Right lobe of liver (tissue), 4 donors: ENCODE measurements around the gene C5orf46.

Experiments used
- CTCF ChIP-seq, 4 donors: fragments of 200-600 bp in 3 of 4; fragments of 450-650 bp in 1 of 4; IDR thresholded peaks; one replicate each; pipeline versions ENCODE4 v1.5.1 to v1.8.0; 2016 to 2022; ENCODE audit warnings: antibody characterized with exemption in 4 of 4, mild to moderate bottlenecking in 2 of 4
- POLR2A ChIP-seq: fragments of 450-650 bp; IDR thresholded peaks from one replicate; pipeline ENCODE4 v1.6.1; 2017; ENCODE audit warnings: antibody characterized with exemption, mild to moderate bottlenecking
- donor health status: DM: no; HTN: no; CAD: no.
- donor health status: DM: no; HTN: no; CAD: no.
- donor health status: DM: no; HTN: yes; CAD: no.

GRCh38 chr5:147857302-147858129, 48.8 kb downstream of the C5orf46 start:
- peak; percentile 77 to 81 (median 79) for TF ChIP-seq CTCF (IDR thresholded peaks at IDR 0.05)
- TF ChIP-seq POLR2A = no peak
